ENCODE data around the gene JAM3. TPM values are rescaled to one million over a fixed set of nuclear protein-coding genes. Genes with fewer than 3 reads are reported as not detected.
A peak's percentile ranks its signal among the peaks of the same experiment; 100 is the strongest.

JAM3 gene
- total RNA-seq, 1 experiment from 2014 or later: 152 TPM

- DNase-seq (ENCODE audit: low read depth): no peak
These were observed 75.9 kb downstream of the JAM3 start for GRCh38 chr11:134144744-134145143.

GRCh38 chr11:134145715-134146114, 76.8 kb downstream of the JAM3 start:
- DNase-seq (ENCODE audit: low read depth): no peak

- no peak for DNase-seq (ENCODE audit: low read depth)
These were observed 77.7 kb downstream of the JAM3 start for GRCh38 chr11:134146598-134146997.

- no peak for DNase-seq (ENCODE audit: low read depth)
These were observed 80.5 kb downstream of the JAM3 start for GRCh38 chr11:134149371-134149770.

GRCh38 chr11:134150195-134150903, 81.5 kb downstream of the JAM3 start:
- DNase-seq (ENCODE audit: low read depth): no peak

DNA sequence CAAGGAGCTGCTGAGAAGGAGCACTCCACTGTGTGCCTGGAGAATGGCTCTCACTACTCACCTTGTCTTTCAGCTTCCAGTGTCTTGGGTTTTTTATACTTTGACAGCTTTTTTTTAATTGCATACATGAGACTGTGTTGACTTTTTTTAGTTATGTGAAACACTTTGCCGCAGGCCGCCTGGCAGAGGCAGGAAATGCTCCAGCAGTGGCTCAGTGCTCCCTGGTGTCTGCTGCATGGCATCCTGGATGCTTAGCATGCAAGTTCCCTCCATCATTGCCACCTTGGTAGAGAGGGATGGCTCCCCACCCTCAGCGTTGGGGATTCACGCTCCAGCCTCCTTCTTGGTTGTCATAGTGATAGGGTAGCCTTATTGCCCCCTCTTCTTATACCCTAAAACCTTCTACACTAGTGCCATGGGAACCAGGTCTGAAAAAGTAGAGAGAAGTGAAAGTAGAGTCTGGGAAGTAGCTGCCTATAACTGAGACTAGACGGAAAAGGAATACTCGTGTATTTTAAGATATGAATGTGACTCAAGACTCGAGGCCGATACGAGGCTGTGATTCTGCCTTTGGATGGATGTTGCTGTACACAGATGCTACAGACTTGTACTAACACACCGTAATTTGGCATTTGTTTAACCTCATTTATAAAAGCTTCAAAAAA, 82.3 kb downstream of the JAM3 start:
- no peak for DNase-seq (ENCODE audit: low read depth)

- no peak for DNase-seq (ENCODE audit: low read depth)
These were observed 83.8 kb downstream of the JAM3 start for GRCh38 chr11:134152696-134153095.

- DNase-seq (ENCODE audit: low read depth): no peak
These were observed 84.5 kb downstream of the JAM3 start for GRCh38 chr11:134153147-134153905.

DNA sequence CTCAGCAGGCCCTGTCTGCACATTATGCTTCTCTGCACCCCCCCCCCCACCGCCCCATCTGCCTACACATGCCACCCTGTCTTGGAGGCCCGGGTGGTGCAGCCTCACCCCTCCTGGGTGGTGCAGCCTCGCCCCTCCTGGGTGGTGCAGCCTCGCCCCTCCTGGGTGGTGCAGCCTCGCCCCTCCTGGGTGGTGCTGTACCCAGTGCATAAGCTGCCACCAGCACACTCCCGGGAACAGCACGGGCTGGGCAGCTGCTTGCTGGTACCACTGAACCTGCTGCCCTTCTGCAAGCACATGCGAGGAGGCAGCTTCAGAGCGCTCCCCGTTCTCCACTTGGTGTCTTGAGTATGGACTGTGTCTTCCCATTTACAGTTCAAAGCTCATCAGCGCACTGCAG, 85.6 kb downstream of the JAM3 start:
- DNase-seq (ENCODE audit: low read depth): no peak

DNA sequence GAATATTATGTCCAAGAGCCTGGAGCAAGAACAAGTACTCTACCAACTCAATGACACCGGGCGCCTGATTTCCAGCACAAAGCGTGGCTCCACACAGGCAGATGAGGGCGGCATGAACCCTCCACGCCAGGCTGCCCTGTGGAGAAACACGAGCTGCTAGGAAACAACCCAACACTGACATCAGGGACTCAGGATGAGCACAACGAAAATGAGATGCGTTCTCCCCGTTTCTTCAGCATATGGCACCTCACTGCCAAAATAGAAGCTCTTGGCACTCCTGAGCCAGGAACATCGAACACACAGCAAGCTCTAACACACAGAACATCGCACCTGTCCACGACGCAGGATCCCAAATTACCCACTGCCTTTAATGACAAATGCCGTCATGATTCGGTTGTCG, 86.6 kb downstream of the JAM3 start:
- DNase-seq (ENCODE audit: low read depth): no peak

DNA sequence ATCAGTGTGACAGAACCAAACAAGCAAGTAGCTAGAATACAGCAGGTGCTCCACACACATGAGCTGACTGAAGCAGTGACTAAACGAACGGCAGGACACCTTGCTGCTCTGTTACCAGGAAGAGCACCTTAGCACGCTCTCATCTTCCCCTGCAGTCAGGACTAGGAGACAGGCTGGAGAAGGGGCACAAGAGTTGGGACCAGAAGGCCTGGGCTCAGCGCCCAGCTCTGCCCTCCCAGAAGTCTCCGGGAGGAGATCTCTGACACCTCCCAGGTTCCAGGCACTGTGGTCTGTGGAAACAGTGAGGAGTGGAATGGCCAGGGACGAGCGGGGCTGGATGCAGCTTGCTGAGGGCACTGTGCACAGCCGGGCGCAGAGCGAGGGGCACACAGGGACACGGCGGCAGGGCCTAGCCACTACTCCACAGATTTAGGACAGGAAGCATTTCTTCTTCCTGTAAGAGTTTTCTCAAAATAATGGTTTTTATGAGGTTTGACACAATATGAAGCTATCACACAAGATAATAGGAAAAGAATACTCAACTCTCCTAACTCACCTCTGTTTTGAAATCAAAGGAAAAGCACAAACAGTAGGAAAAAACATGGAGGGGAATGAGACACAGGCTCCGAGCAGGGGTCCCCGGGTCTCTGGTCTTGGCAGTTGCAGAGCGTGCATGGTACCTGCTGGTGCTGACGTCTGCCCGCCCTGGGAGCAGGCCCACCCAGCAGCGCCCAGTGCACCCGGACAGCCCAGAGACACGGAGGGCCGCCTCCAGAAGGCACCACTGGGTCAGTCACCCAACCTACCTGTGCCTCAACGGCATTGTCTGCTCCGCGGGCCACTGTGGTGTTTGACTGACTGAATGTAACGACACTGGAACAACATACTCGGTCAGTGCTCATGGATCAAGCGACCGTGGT, 87.3 kb downstream of the JAM3 start:
- DNase-seq (ENCODE audit: low read depth): no peak

- no peak for DNase-seq (ENCODE audit: low read depth)
These were observed 88.6 kb downstream of the JAM3 start for GRCh38 chr11:134157451-134157850.

DNA sequence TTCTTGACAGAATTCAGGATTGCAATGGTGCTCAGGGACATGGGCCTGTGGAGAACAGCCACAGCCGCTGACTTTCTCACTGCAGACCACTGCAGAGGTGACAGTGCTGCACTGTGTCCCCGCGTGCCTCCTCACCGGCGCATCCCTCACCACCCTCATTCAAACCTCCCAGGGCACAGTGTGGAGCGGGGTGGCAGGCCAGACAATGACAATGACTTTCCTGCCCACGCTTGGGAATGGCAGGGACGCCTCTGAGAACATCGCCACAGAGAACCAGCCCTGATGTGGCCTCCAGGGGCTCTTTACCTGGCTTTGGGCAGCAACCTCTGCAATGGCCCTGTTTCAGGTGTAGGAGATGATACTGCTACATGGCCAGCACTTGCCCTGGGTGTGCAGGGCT, 89.2 kb downstream of the JAM3 start:
- no peak for DNase-seq (ENCODE audit: low read depth)

DNA sequence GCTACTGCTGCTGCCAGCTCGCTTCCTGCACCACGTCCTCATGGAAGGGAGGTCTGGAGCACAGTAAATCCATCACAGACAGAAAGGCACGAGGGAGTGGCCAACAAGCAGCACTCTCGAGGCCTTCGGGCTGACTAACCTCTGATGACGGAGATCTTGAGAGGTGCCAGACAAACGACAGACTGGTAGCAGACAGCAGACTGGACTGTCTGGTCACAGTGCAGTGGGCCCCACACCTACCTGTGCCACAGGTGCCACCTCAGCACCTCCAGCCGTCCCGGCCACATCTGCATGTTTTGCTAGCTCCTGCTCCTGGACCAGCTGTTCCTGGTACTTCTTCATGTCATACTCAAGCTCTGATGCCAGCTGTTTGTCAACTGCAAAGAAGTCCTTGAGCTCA, 90.8 kb downstream of the JAM3 start:
- no peak for DNase-seq (ENCODE audit: low read depth)

GRCh38 chr11:134164490-134165370, 95.9 kb downstream of the JAM3 start:
- no peak for DNase-seq (ENCODE audit: low read depth)

- DNase-seq (ENCODE audit: low read depth): no peak
These were observed 101.5 kb downstream of the JAM3 start for GRCh38 chr11:134170177-134170918.

- peak; percentile 10 for DNase-seq (ENCODE audit: low read depth)
These were observed 102.0 kb downstream of the JAM3 start for GRCh38 chr11:134170919-134171281.

- no peak for DNase-seq (ENCODE audit: low read depth)
These were observed 103.1 kb downstream of the JAM3 start for GRCh38 chr11:134171951-134172350.

DNA sequence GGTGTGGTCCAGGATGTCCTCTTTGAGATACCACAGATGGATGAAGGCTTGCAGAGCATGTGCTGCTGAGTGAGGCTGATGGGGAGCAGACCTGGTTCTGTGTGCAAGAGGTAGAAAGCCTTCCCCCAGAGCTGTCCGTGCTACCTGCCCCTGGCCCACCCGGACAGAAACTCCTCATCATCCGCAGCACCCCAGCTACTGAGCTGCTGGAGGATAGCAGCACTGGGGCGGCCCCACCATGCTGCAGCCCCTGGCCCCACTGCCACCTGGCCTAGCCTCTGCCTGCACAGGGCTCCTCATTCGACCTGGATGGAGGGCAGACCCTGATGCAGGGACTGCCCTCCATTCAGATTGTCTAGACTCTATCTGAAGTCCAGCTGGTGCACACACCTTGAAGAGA, 104.4 kb downstream of the JAM3 start:
- no peak for DNase-seq (ENCODE audit: low read depth)

GRCh38 chr11:134176284-134176683, 107.4 kb downstream of the JAM3 start:
- no peak for DNase-seq (ENCODE audit: low read depth)
